ENCODE data around the gene PRRT4. TPM values are rescaled to one million over a fixed set of nuclear protein-coding genes. Genes with fewer than 3 reads are reported as not detected.

Gene PRRT4
- total and polyA plus RNA-seq, 2 of the 13 experiments (the other 11 are each of a cell fraction or from before 2014, with no cell fraction given): not detected

GRCh38 chr7:128409596-128410450, 48.3 kb upstream of the PRRT4 start, which contains the start of gene IMPDH1:
IMPDH1 (minus strand) TSS chr7:128409982; CDS start chr7:128409901, 81 bp downstream.
- H3K79me2 ChIP-seq (ENCODE audit: insufficient read depth, low read length): no peaks in the 10 kb centered on the region
- ChIA-PET CTCF (ENCODE audit: low intra/inter-chr PET ratio, low total read pairs) (interaction anchor here (0.7 kb wide), 1 partner anchor 22 kb away, joined by 3 read pairs; no protein-coding TSS in a partner anchor), POLR2A (interaction anchor here (0.7 to 1.3 kb wide), 4 partner anchors 12 to 46 kb away, joined by 3 to 6 read pairs (median 3); partner anchors contain the start of gene HILPDA)
- H3K36me3 ChIP-seq (replicated peaks in 1 of 2; ENCODE audit: control insufficient read depth in 1 of 2, insufficient read depth in 2 of 2, low read length in 2 of 2): no peaks in the 10 kb centered on the region
- in situ Hi-C loops (cut with HindIII; ENCODE audit: extremely low pct_ligation_motif_present, low pct_unique_long_range_greater_than_20kb) (no loop called here), intact Hi-C loops (cut with micrococcal nuclease; ENCODE audit: unreplicated experiment) (no loop called here)
- WGBS (ENCODE audit: low lambda C conversion rate): 2% methylated on average over 13 of the region's 87 CpGs
- ATAC-seq (peak; percentile 76), DNase-seq (ENCODE audit: low spot score) (no peak), FAIRE-seq (no peak)
- no peaks in the 10 kb centered on the region for H4K20me1 ChIP-seq (ENCODE audit: insufficient read depth, low read length)
- peaks cover 2 to 24% of the 10 kb centered on the region in 2 experiments; a peak in 2 of 5 replicates for H3K27me3 ChIP-seq (ENCODE audit: control insufficient read depth in 1 of 2, insufficient read depth in 2 of 2, low read length in 2 of 2)
- H3K4me3 ChIP-seq (replicated peaks in 1 of 3; ENCODE audit: insufficient read depth in 1 of 3, low read depth in 2 of 3, low read length in 3 of 3): peak within 1 kb of the TSS; percentile 57 to 75 (median 67)
- no peaks in the 10 kb centered on the region for H3K9me3 ChIP-seq (ENCODE audit: low read length)
- no peak within 1 kb of the TSS for H3K27ac ChIP-seq (ENCODE audit: extremely low read length, insufficient read depth, low read length)
- peak within 1 kb of the TSS; percentile 70 for H2AFZ ChIP-seq (ENCODE audit: low read length)
- no TSS peak for BruUV-seq (replicated peaks)
- H3K4me1 ChIP-seq (ENCODE audit: insufficient read depth, low read length): peaks cover 46% of the 10 kb centered on the region
- H3K9ac ChIP-seq (ENCODE audit: insufficient read depth, low read depth, low read length): peak within 1 kb of the TSS; percentile 44
- H3K4me2 ChIP-seq (ENCODE audit: low read depth, low read length): peak within 1 kb of the TSS; percentile 100
- TF ChIP-seq, protein P1, sequence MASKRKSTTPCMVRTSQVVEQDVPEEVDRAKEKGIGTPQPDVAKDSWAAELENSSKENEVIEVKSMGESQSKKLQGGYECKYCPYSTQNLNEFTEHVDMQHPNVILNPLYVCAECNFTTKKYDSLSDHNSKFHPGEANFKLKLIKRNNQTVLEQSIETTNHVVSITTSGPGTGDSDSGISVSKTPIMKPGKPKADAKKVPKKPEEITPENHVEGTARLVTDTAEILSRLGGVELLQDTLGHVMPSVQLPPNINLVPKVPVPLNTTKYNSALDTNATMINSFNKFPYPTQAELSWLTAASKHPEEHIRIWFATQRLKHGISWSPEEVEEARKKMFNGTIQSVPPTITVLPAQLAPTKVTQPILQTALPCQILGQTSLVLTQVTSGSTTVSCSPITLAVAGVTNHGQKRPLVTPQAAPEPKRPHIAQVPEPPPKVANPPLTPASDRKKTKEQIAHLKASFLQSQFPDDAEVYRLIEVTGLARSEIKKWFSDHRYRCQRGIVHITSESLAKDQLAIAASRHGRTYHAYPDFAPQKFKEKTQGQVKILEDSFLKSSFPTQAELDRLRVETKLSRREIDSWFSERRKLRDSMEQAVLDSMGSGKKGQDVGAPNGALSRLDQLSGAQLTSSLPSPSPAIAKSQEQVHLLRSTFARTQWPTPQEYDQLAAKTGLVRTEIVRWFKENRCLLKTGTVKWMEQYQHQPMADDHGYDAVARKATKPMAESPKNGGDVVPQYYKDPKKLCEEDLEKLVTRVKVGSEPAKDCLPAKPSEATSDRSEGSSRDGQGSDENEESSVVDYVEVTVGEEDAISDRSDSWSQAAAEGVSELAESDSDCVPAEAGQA (IDR thresholded peaks at IDR 0.05; ENCODE audit: low read depth): no peak
- TF ChIP-seq, protein P1 (CRISPR knock-in tag; IDR thresholded peaks at IDR 0.05; ENCODE audit: borderline replicate concordance): no peak
- TF ChIP-seq RAD21 (CRISPR knock-in tag; IDR thresholded peaks at IDR 0.05) (peak; percentile 16; the same call in 1 of the 2 replicates), SIX1 (CRISPR knock-in tag; IDR thresholded peaks at IDR 0.05; ENCODE audit: borderline replicate concordance) (no peak), ZNF441 (CRISPR knock-in tag; IDR thresholded peaks at IDR 0.05; ENCODE audit: borderline replicate concordance) (no peak; the same call in 1 of the 2 replicates), SP2 (CRISPR knock-in tag; IDR thresholded peaks at IDR 0.05) (no peak), ZSCAN29 (CRISPR knock-in tag; conservative IDR thresholded peaks at IDR 0.05) (no peak), RBM39 (IDR thresholded peaks at IDR 0.05; ENCODE audit: low read depth, low read length, poor library complexity, severe bottlenecking) (no peak), PAF1 (CRISPR knock-in tag; IDR thresholded peaks at IDR 0.05) (no peak), ZNF839 (CRISPR knock-in tag; IDR thresholded peaks at IDR 0.05; ENCODE audit: borderline replicate concordance) (no peak), SOX6 (IDR thresholded peaks at IDR 0.05) (no peak), SOX6 (CRISPR knock-in tag; IDR thresholded peaks at IDR 0.05) (no peak), ZNF138 (CRISPR knock-in tag; IDR thresholded peaks at IDR 0.05; ENCODE audit: low read depth) (no peak), YEATS4 (CRISPR knock-in tag; IDR thresholded peaks at IDR 0.05; ENCODE audit: borderline replicate concordance) (peak; percentile 50; the same call in 1 of the 2 replicates), ZNF562 (CRISPR knock-in tag; IDR thresholded peaks at IDR 0.05; ENCODE audit: borderline replicate concordance) (no peak), ZC3H4 (CRISPR knock-in tag; IDR thresholded peaks at IDR 0.05; ENCODE audit: borderline replicate concordance) (no peak), KLF15 (CRISPR knock-in tag; IDR thresholded peaks at IDR 0.05; ENCODE audit: borderline replicate concordance) (no peak), LCORL (IDR thresholded peaks at IDR 0.05) (no peak), LCORL (CRISPR knock-in tag; IDR thresholded peaks at IDR 0.05) (no peak; the same call in 1 of the 2 replicates), U2AF1 (optimal IDR thresholded peaks at IDR 0.05; ENCODE audit: low read depth, low read length) (no peak)

Data from HepG2 (cell line).